ENCODE data around the gene IFRD2. TPM values are rescaled to one million over a fixed set of nuclear protein-coding genes. Genes with fewer than 3 reads are reported as not detected.

Gene IFRD2
- total RNA-seq, 2 donors from 2014 or later, result 56.6 to 70.9 TPM

GRCh38 chr3:50330330-50330729 lies 38.1 kb upstream of the IFRD2 start:
- Histone ChIP-seq H3K27me3 (ENCODE audit: control insufficient read depth, insufficient read depth, low read length, poor library complexity, severe bottlenecking) (no peaks in the 10 kb centered on the region), H3K27ac (ENCODE audit: low read depth, low read length) (no peak overlapping the region), H3K4me3 (ENCODE audit: low read length) (no peak overlapping the region), H3K9ac (ENCODE audit: extremely low read depth, low read length, poor library complexity, severe bottlenecking) (no peak overlapping the region), H3K4me1 (ENCODE audit: control insufficient read depth, insufficient read depth, low read length) (peaks cover 4% of the 10 kb centered on the region), H3K36me3 (ENCODE audit: control insufficient read depth, insufficient read depth, low read length) (peaks cover 54% of the 10 kb centered on the region), H3K9me3 (ENCODE audit: control insufficient read depth, low read length) (no peaks in the 10 kb centered on the region)
- H3K27me3 Mint-ChIP-seq (ENCODE audit: insufficient read depth), result no peaks in the 10 kb centered on the region
- H3K4me1 Mint-ChIP-seq, result peaks cover 3% of the 10 kb centered on the region
- WGBS, 2 experiments (ENCODE audit: insufficient coverage in 1 of 2, insufficient read length in 1 of 2), result 88 to 95% methylated on average over 6 to 10 of the region's 10 CpGs
- no peak for DNase-seq
- peaks cover 33% of the 10 kb centered on the region for H3K36me3 Mint-ChIP-seq (ENCODE audit: low read depth)
- no peaks in the 10 kb centered on the region for H3K9me3 Mint-ChIP-seq
- H3K27ac Mint-ChIP-seq, result no peak overlapping the region
- no peak overlapping the region for H3K4me3 Mint-ChIP-seq
- TF ChIP-seq, protein P1, sequence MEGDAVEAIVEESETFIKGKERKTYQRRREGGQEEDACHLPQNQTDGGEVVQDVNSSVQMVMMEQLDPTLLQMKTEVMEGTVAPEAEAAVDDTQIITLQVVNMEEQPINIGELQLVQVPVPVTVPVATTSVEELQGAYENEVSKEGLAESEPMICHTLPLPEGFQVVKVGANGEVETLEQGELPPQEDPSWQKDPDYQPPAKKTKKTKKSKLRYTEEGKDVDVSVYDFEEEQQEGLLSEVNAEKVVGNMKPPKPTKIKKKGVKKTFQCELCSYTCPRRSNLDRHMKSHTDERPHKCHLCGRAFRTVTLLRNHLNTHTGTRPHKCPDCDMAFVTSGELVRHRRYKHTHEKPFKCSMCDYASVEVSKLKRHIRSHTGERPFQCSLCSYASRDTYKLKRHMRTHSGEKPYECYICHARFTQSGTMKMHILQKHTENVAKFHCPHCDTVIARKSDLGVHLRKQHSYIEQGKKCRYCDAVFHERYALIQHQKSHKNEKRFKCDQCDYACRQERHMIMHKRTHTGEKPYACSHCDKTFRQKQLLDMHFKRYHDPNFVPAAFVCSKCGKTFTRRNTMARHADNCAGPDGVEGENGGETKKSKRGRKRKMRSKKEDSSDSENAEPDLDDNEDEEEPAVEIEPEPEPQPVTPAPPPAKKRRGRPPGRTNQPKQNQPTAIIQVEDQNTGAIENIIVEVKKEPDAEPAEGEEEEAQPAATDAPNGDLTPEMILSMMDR (conservative IDR thresholded peaks at IDR 0.05), result no peak

- 6 to 23% methylated on average over 17 to 55 of the region's 55 CpGs for WGBS, 2 experiments (ENCODE audit: insufficient coverage in 1 of 2, insufficient read length in 1 of 2)
- Mint-ChIP-seq H3K27me3 (ENCODE audit: insufficient read depth) (no peaks in the 10 kb centered on the region), H3K27ac (peak within 1 kb of the TSS; percentile 89)
These were observed 35.9 kb upstream of the IFRD2 start, which contains the start of gene TUSC2 for GRCh38 chr3:50327943-50328691. Gene TUSC2, minus strand, starts transcription at chr3:50328223. Its CDS starts 124 bp downstream, at chr3:50328099.

DNA sequence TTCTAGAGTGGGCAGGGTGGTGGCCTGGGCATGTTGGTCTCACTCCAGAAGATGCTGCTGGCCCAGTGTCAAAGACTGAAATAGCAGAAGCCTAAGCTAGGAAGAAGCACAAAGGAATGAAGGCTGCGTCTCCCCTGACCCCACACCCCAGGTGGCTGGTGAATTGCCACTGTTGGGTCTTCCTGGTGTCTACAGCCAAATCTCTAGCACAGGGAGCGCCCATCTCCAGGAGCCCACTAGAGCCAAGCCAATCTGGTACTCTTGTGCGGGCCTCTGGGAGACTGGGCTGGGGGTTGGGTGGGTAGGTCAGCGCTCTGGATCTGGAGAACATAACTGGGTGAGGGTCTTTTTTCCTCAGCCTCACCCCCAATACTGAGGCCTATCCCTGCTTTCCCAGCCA lies 34.9 kb upstream of the IFRD2 start:
- 80 to 92% methylated on average over 2 to 4 of the region's 4 CpGs for WGBS, 2 experiments (ENCODE audit: insufficient coverage in 1 of 2, insufficient read length in 1 of 2)
- H3K9me3 ChIP-seq (ENCODE audit: control insufficient read depth, low read length), result no peaks in the 10 kb centered on the region
- peak overlapping the region; percentile 85 for H3K9ac ChIP-seq (ENCODE audit: extremely low read depth, low read length, poor library complexity, severe bottlenecking)
- TF ChIP-seq, protein P1 (conservative IDR thresholded peaks at IDR 0.05), result no peak
- peaks cover 16% of the 10 kb centered on the region for H3K4me1 ChIP-seq (ENCODE audit: control insufficient read depth, insufficient read depth, low read length)
- DNase-seq, result no peak
- Mint-ChIP-seq H3K36me3 (ENCODE audit: low read depth) (peaks cover 26% of the 10 kb centered on the region), H3K9me3 (no peaks in the 10 kb centered on the region), H3K4me3 (peak overlapping the region; percentile 77), H3K27ac (peak overlapping the region; percentile 55), H3K27me3 (ENCODE audit: insufficient read depth) (no peaks in the 10 kb centered on the region), H3K4me1 (peaks cover 20% of the 10 kb centered on the region)
- peak overlapping the region; percentile 91 for H3K4me3 ChIP-seq (ENCODE audit: low read length)
- no peak overlapping the region for H3K27ac ChIP-seq (ENCODE audit: low read depth, low read length)
- no peaks in the 10 kb centered on the region for H3K27me3 ChIP-seq (ENCODE audit: control insufficient read depth, insufficient read depth, low read length, poor library complexity, severe bottlenecking)
- peaks cover 61% of the 10 kb centered on the region for H3K36me3 ChIP-seq (ENCODE audit: control insufficient read depth, insufficient read depth, low read length)

More at GRCh38 chr3:50327943-50328691, 35.9 kb upstream of the IFRD2 start, which contains the start of gene TUSC2:
- Histone ChIP-seq H3K4me1 (ENCODE audit: control insufficient read depth, insufficient read depth, low read length) (peaks cover 10% of the 10 kb centered on the region), H3K27me3 (ENCODE audit: control insufficient read depth, insufficient read depth, low read length, poor library complexity, severe bottlenecking) (no peaks in the 10 kb centered on the region), H3K36me3 (ENCODE audit: control insufficient read depth, insufficient read depth, low read length) (peaks cover 67% of the 10 kb centered on the region), H3K9ac (ENCODE audit: extremely low read depth, low read length, poor library complexity, severe bottlenecking) (peak within 1 kb of the TSS; percentile 85), H3K27ac (ENCODE audit: low read depth, low read length) (peak within 1 kb of the TSS; percentile 66), H3K4me3 (ENCODE audit: low read length) (peak within 1 kb of the TSS; percentile 91), H3K9me3 (ENCODE audit: control insufficient read depth, low read length) (no peaks in the 10 kb centered on the region)
- Mint-ChIP-seq H3K4me1 (peaks cover 15% of the 10 kb centered on the region), H3K36me3 (ENCODE audit: low read depth) (peaks cover 30% of the 10 kb centered on the region), H3K4me3 (peak within 1 kb of the TSS; percentile 77), H3K9me3 (no peaks in the 10 kb centered on the region)
- TF ChIP-seq, protein P1 (conservative IDR thresholded peaks at IDR 0.05), result no peak
- peak; percentile 98 for DNase-seq
